ENCODE results near the gene NCAPH2. TPM values are rescaled to one million over a fixed set of nuclear protein-coding genes. Genes with fewer than 3 reads are reported as not detected.
"Not testable (repeated sequence)": the region's sequence is repeated elsewhere in the genome, so short reads cannot be mapped to it uniquely, and the experiment has no call there.

The NCAPH2 gene
- total RNA-seq, 1 donor = 27.5 TPM

GRCh38 chr22:50519151-50519550 is 11.1 kb downstream of the NCAPH2 start:
- H3K4me1 ChIP-seq (ENCODE audit: insufficient read depth, low read length) = peaks cover 1% of the 10 kb centered on the region
- H4K20me1 ChIP-seq (ENCODE audit: insufficient read depth, low read length) = peaks cover 15% of the 10 kb centered on the region
- H3K36me3 ChIP-seq (ENCODE audit: insufficient read depth, low read length) = peaks cover 32% of the 10 kb centered on the region
- peak; percentile 37 for DNase-seq (ENCODE audit: insufficient read length, low spot score, missing footprints)
- peaks cover 53% of the 10 kb centered on the region for H3K79me2 ChIP-seq (ENCODE audit: insufficient read depth, low read length)
- no peak overlapping the region for H2AFZ ChIP-seq (ENCODE audit: low read length)
- no peak overlapping the region for H3K4me3 ChIP-seq (ENCODE audit: insufficient read depth, low read length)
- no peaks in the 10 kb centered on the region for H3K9me3 ChIP-seq (ENCODE audit: low read depth, low read length)
- no peaks in the 10 kb centered on the region for H3K27me3 ChIP-seq (ENCODE audit: insufficient read depth, low read length)
- no peak overlapping the region for H3K4me2 ChIP-seq (ENCODE audit: insufficient read depth, low read length)
- TF ChIP-seq CTCF (IDR thresholded peaks at IDR 0.05; ENCODE audit: extremely low read depth, low read depth, low read length) = no peak
- no peak overlapping the region for H3K27ac ChIP-seq (ENCODE audit: low read depth, low read length)

- DNase-seq (ENCODE audit: insufficient read length, low spot score, missing footprints); H3K9me3 ChIP-seq (ENCODE audit: low read depth, low read length); H3K4me1 ChIP-seq (ENCODE audit: insufficient read depth, low read length); H3K4me3 ChIP-seq (ENCODE audit: insufficient read depth, low read length); H3K27me3 ChIP-seq (ENCODE audit: insufficient read depth, low read length); H3K27ac ChIP-seq (ENCODE audit: low read depth, low read length); H3K4me2 ChIP-seq (ENCODE audit: insufficient read depth, low read length); H2AFZ ChIP-seq (ENCODE audit: low read length): not testable (repeated sequence)
- Histone ChIP-seq H4K20me1 (ENCODE audit: insufficient read depth, low read length) (peaks cover 23% of the 10 kb centered on the region), H3K79me2 (ENCODE audit: insufficient read depth, low read length) (peaks cover 50% of the 10 kb centered on the region), H3K36me3 (ENCODE audit: insufficient read depth, low read length) (peaks cover 32% of the 10 kb centered on the region)
Measured at GRCh38 chr22:50520184-50520583, 12.2 kb downstream of the NCAPH2 start.

GRCh38 chr22:50520826-50521453 is 12.9 kb downstream of the NCAPH2 start:
- peaks cover 47% of the 10 kb centered on the region for H3K79me2 ChIP-seq (ENCODE audit: insufficient read depth, low read length)
- H3K4me2 ChIP-seq (ENCODE audit: insufficient read depth, low read length) = no peak overlapping the region
- peaks cover 23% of the 10 kb centered on the region for H4K20me1 ChIP-seq (ENCODE audit: insufficient read depth, low read length)
- H2AFZ ChIP-seq (ENCODE audit: low read length) = no peak overlapping the region
- no peaks in the 10 kb centered on the region for H3K27me3 ChIP-seq (ENCODE audit: insufficient read depth, low read length)
- H3K4me1 ChIP-seq (ENCODE audit: insufficient read depth, low read length) = peaks cover 6% of the 10 kb centered on the region
- TF ChIP-seq CTCF (IDR thresholded peaks at IDR 0.05; ENCODE audit: extremely low read depth, low read depth, low read length) = no peak
- peaks cover 32% of the 10 kb centered on the region for H3K36me3 ChIP-seq (ENCODE audit: insufficient read depth, low read length)
- no peak overlapping the region for H3K27ac ChIP-seq (ENCODE audit: low read depth, low read length)
- peak; percentile 67 for DNase-seq (ENCODE audit: insufficient read length, low spot score, missing footprints)
- no peaks in the 10 kb centered on the region for H3K9me3 ChIP-seq (ENCODE audit: low read depth, low read length)
- H3K4me3 ChIP-seq (ENCODE audit: insufficient read depth, low read length) = no peak overlapping the region

GRCh38 chr22:50521710-50522109 is 13.7 kb downstream of the NCAPH2 start:
- Histone ChIP-seq H3K79me2 (ENCODE audit: insufficient read depth, low read length) (peaks cover 39% of the 10 kb centered on the region), H3K4me3 (ENCODE audit: insufficient read depth, low read length) (no peak overlapping the region), H3K9me3 (ENCODE audit: low read depth, low read length) (no peaks in the 10 kb centered on the region), H3K4me2 (ENCODE audit: insufficient read depth, low read length) (no peak overlapping the region), H4K20me1 (ENCODE audit: insufficient read depth, low read length) (peaks cover 23% of the 10 kb centered on the region), H3K27ac (ENCODE audit: low read depth, low read length) (no peak overlapping the region), H3K27me3 (ENCODE audit: insufficient read depth, low read length) (no peaks in the 10 kb centered on the region), H2AFZ (ENCODE audit: low read length) (no peak overlapping the region), H3K36me3 (ENCODE audit: insufficient read depth, low read length) (peaks cover 29% of the 10 kb centered on the region), H3K4me1 (ENCODE audit: insufficient read depth, low read length) (peaks cover 9% of the 10 kb centered on the region)
- TF ChIP-seq CTCF (IDR thresholded peaks at IDR 0.05; ENCODE audit: extremely low read depth, low read depth, low read length) = no peak
- peak; percentile 10 for DNase-seq (ENCODE audit: insufficient read length, low spot score, missing footprints)
